Measurements from ENCODE around the gene MPV17L2. TPM values are rescaled to one million over a fixed set of nuclear protein-coding genes. Genes with fewer than 3 reads are reported as not detected.

MPV17L2 gene
- total RNA-seq, 4 donors from 2014 or later, result 8.5 to 29.3 (median 20.2) TPM

DNA sequence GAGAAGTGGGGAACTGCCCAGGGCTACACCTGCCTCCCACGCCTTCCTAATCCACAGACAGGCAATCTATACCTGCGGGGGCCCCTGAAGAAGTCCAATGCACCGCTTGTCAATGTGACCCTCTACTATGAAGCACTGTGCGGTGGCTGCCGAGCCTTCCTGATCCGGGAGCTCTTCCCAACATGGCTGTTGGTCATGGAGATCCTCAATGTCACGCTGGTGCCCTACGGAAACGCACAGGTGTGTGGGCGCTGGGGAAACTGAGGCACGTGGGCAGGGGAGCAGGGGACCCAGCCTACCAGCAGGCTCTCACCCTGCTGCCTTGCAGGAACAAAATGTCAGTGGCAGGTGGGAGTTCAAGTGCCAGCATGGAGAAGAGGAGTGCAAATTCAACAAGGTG, 18.0 kb upstream of the MPV17L2 start:
- intact Hi-C loops (cut with DNase I; ENCODE audit: low total_unique reads), result no loop called here
- 85 to 88% methylated on average over 11 of the region's 11 CpGs for WGBS, 2 donors
- DNase-seq (ENCODE audit: low spot score in 2 of 2), result no peak
- H3K4me3 ChIP-seq (ENCODE audit: low read depth, poor library complexity, severe bottlenecking), result no peak overlapping the region
- no peak for TF ChIP-seq POLR2A (IDR thresholded peaks at IDR 0.05)
- TF ChIP-seq, protein P1, sequence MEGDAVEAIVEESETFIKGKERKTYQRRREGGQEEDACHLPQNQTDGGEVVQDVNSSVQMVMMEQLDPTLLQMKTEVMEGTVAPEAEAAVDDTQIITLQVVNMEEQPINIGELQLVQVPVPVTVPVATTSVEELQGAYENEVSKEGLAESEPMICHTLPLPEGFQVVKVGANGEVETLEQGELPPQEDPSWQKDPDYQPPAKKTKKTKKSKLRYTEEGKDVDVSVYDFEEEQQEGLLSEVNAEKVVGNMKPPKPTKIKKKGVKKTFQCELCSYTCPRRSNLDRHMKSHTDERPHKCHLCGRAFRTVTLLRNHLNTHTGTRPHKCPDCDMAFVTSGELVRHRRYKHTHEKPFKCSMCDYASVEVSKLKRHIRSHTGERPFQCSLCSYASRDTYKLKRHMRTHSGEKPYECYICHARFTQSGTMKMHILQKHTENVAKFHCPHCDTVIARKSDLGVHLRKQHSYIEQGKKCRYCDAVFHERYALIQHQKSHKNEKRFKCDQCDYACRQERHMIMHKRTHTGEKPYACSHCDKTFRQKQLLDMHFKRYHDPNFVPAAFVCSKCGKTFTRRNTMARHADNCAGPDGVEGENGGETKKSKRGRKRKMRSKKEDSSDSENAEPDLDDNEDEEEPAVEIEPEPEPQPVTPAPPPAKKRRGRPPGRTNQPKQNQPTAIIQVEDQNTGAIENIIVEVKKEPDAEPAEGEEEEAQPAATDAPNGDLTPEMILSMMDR (IDR thresholded peaks at IDR 0.05), result no peak

DNA sequence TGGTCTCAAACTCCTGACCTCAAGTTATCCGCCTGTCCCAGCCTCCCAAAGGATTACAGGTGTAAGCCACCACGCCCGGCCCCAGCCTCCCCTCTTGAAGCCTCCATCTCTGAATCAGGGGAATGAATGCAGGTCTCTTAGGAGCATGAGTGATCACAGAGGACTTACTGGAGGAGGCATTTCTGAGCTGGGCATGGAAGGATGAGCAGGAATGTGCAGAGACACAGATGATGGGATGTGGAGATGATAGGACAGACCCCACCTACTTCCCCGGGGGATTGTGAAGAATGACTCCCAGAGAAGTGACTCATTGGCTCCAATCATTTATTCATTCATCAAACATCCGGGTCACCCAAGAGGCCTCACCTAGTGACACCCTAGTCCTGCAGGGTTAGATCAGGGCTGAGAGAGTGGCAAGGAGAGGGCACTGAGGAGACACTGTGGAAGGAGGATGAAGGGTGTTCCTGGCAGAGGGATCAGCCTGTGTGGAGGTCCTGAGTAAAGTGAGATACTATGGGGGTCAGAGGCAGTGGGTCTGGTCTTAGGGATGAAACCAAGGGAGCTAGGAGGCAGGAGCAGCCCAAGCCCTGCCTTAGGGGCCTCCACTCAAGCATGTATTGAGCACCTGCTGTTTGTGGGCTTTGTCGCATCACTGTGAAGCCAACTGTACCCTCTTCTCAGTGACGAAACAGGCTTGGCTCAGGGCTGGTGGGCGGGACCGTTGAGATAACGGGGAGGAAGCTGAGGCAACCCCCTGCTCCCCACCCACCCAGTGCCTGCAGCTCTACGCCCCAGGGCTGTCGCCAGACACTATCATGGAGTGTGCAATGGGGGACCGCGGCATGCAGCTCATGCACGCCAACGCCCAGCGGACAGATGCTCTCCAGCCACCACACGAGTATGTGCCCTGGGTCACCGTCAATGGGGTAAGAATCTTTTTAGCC, 16.4 kb upstream of the MPV17L2 start:
- H3K4me3 ChIP-seq (ENCODE audit: low read depth, poor library complexity, severe bottlenecking), result no peak overlapping the region
- intact Hi-C loops (cut with DNase I; ENCODE audit: low total_unique reads), result no loop called here
- DNase-seq (ENCODE audit: low spot score in 2 of 2), result no peak
- WGBS, 2 donors, result 77 to 88% methylated on average over 15 to 19 of the region's 19 CpGs
- no peak for TF ChIP-seq POLR2A (IDR thresholded peaks at IDR 0.05)
- TF ChIP-seq, protein P1 (IDR thresholded peaks at IDR 0.05), result no peak

DNA sequence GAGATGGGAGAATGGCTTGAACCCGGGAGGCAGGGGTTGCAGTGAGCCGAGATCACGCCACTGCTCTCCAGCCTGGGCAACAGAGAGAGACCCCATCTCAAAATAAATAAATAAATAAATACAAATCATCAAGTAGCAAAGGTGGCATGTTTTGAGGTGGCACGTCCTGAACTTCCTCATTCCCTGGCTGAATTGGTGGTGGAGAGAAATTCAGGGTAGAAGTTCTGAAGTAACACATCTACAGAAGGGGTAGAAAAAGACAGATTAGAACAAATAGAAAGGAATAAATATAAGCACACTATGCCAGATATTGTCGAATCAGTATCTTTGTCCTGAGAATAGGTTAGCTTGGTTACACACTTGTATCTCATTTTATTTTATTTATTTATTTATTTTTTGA, 13.1 kb upstream of the MPV17L2 start:
- WGBS, 2 donors, result 90 to 91% methylated on average over 5 of the region's 5 CpGs
- intact Hi-C loops (cut with DNase I; ENCODE audit: low total_unique reads), result no loop called here
- H3K4me3 ChIP-seq (ENCODE audit: low read depth, poor library complexity, severe bottlenecking), result no peak overlapping the region
- TF ChIP-seq POLR2A (IDR thresholded peaks at IDR 0.05), result no peak
- TF ChIP-seq, protein P1 (IDR thresholded peaks at IDR 0.05), result no peak
- no peak for DNase-seq (ENCODE audit: low spot score in 2 of 2)

DNA sequence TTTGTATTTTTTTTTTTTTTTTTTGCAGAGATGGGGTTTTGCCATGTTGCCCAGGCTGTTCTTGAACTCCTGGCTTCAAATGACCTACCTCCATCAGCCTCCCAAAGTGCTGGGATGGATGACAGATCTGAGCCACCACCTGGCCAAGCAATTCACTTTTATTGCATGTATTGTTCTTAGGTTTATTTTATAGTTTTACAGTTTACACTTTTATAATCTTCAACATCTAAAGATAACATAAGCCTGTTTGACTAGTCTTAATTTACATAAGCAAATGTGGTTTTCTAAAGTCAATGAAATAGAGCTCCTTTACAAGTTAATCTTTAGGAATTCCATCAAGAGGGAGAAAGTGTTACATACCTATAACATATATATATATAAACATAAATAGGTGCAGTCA, 9.5 kb upstream of the MPV17L2 start:
- DNase-seq (ENCODE audit: low spot score in 2 of 2), result no peak
- H3K4me3 ChIP-seq (ENCODE audit: low read depth, poor library complexity, severe bottlenecking), result no peak overlapping the region
- TF ChIP-seq, protein P1 (IDR thresholded peaks at IDR 0.05), result no peak
- intact Hi-C loops (cut with DNase I; ENCODE audit: low total_unique reads), result no loop called here

DNA sequence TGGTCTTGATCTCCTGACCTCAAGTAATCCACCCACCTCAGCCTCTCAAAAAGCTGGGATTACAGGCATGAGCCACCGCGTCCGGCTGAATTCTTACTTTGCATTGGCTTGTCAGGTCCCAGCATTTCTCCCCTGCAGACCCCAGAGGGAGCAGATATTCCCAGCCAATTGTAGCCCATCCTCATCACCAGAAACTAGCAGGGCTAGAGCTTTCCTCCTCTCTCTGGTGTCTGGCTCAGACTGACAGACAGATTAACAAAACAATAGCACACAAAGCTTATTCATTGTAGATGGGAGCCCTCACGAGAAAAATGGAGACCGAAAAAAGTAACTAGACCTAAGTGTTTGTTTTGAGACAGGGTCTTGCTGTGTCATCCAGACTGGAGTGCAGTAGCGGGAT, 7.5 kb upstream of the MPV17L2 start:
- H3K4me3 ChIP-seq (ENCODE audit: low read depth, poor library complexity, severe bottlenecking), result no peak overlapping the region
- no peak for DNase-seq (ENCODE audit: low spot score in 2 of 2)
- 60 to 66% methylated on average over 6 of the region's 6 CpGs for WGBS, 2 donors
- TF ChIP-seq POLR2A (IDR thresholded peaks at IDR 0.05), result no peak
- TF ChIP-seq, protein P1 (IDR thresholded peaks at IDR 0.05), result no peak
- intact Hi-C loops (cut with DNase I; ENCODE audit: low total_unique reads), result no loop called here

Measured in lower leg skin (tissue), 4 donors.